BE2C (cell line): ENCODE measurements around the gene OR11H7.
A peak's percentile ranks its signal among the peaks of the same experiment; 100 is the strongest.
"Not testable (repeated sequence)": the region's sequence is repeated elsewhere in the genome, so short reads cannot be mapped to it uniquely, and the experiment has no call there.

Source experiments
- DNase-seq: peaks from one replicate; pipeline ENCODE4 v3.0.0-alpha.2; 2020
- H3K27me3 ChIP-seq: fragments of 250-450 bp; sonication (Bioruptor Pico); 2 replicates; pipeline ENCODE4 v1.5.1; 2020; ENCODE audit warnings: mild to moderate bottlenecking
- H3K36me3 ChIP-seq: fragments of 250-450 bp; sonication (Bioruptor Pico); 2 replicates; pipeline ENCODE4 v1.5.1; 2020; ENCODE audit warnings: mild to moderate bottlenecking
- H3K4me1 ChIP-seq: fragments of 250-450 bp; sonication (Bioruptor Pico); 2 replicates; pipeline ENCODE4 v1.5.1; 2020
- H3K4me3 ChIP-seq: 2 replicates; pipeline ENCODE4 v1.5.1; 2011; ENCODE audit warnings: low read depth, low read length
- H3K9me3 ChIP-seq: fragments of 250-450 bp; sonication (Bioruptor Pico); 2 replicates; pipeline ENCODE4 v1.5.1; 2020
- CTCF ChIP-seq: IDR thresholded peaks from 2 replicates; pipeline ENCODE4 v1.5.1; 2012; ENCODE audit warnings: mild to moderate bottlenecking, low read depth, low read length

OR11H7 gene

GRCh38 chr14:20209595-20209994 is 19.2 kb upstream of the OR11H7 start:
- no peak for DNase-seq
- H3K4me1 ChIP-seq = no peaks in the 10 kb centered on the region
- no peaks in the 10 kb centered on the region for H3K9me3 ChIP-seq
- H3K27me3 ChIP-seq = peaks cover 3% of the 10 kb centered on the region; the same call in 1 of the 2 replicates
- no peaks in the 10 kb centered on the region for H3K36me3 ChIP-seq
- TF ChIP-seq CTCF = no peak
- H3K4me3 ChIP-seq = no peak overlapping the region

GRCh38 chr14:20212406-20212805 is 16.4 kb upstream of the OR11H7 start:
- H3K9me3 ChIP-seq, H3K27me3 ChIP-seq, H3K4me1 ChIP-seq, DNase-seq, H3K36me3 ChIP-seq, H3K4me3 ChIP-seq: not testable (repeated sequence)

- H3K27me3 ChIP-seq = no peaks in the 10 kb centered on the region
- no peak for DNase-seq
- no peaks in the 10 kb centered on the region for H3K9me3 ChIP-seq
- no peaks in the 10 kb centered on the region for H3K4me1 ChIP-seq
- no peaks in the 10 kb centered on the region for H3K36me3 ChIP-seq
- no peak for TF ChIP-seq CTCF
- no peak overlapping the region for H3K4me3 ChIP-seq
These were observed 13.6 kb upstream of the OR11H7 start for GRCh38 chr14:20215196-20215595.

- no peak for TF ChIP-seq CTCF
- Histone ChIP-seq H3K4me3 (no peak overlapping the region), H3K4me1 (no peaks in the 10 kb centered on the region), H3K36me3 (no peaks in the 10 kb centered on the region), H3K9me3 (no peaks in the 10 kb centered on the region), H3K27me3 (no peaks in the 10 kb centered on the region)
- no peak for DNase-seq
These were observed 9.7 kb upstream of the OR11H7 start for GRCh38 chr14:20219033-20219432.

- Histone ChIP-seq H3K4me3 (no peak within 1 kb of the TSS), H3K27me3 (no peaks in the 10 kb centered on the region), H3K4me1 (no peaks in the 10 kb centered on the region), H3K36me3 (no peaks in the 10 kb centered on the region), H3K9me3 (no peaks in the 10 kb centered on the region)
- no peak for DNase-seq
- TF ChIP-seq CTCF = no peak
These were observed 5.4 kb upstream of the OR11H7 start, which contains the start of gene OR11H6 for GRCh38 chr14:20223410-20223809. OR11H6 (plus strand) TSS chr14:20223710; CDS start chr14:20223710, 0 bp downstream.

DNA sequence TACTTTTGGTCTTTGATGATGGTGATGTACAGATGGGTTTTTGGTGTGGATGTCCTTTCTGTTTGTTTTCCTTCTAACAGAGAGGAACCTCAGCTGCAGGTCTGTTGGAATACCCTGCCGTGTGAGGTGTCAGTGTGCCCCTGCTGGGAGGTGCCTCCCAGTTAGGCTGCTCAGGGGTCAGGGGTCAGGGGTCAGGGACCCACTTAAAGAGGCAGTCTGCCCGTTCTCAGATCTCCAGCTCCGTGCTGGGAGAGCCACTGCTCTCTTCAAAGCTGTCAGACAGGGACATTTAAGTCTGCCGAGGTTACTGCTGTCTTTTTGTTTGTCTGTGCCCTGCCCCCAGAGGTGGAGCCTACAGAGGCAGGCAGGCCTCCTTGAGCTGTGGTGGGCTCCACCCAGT is 6.6 kb downstream of the OR11H7 start:
- not testable (repeated sequence) for H3K4me1 ChIP-seq, H3K36me3 ChIP-seq, H3K27me3 ChIP-seq, H3K4me3 ChIP-seq, DNase-seq, H3K9me3 ChIP-seq

DNA sequence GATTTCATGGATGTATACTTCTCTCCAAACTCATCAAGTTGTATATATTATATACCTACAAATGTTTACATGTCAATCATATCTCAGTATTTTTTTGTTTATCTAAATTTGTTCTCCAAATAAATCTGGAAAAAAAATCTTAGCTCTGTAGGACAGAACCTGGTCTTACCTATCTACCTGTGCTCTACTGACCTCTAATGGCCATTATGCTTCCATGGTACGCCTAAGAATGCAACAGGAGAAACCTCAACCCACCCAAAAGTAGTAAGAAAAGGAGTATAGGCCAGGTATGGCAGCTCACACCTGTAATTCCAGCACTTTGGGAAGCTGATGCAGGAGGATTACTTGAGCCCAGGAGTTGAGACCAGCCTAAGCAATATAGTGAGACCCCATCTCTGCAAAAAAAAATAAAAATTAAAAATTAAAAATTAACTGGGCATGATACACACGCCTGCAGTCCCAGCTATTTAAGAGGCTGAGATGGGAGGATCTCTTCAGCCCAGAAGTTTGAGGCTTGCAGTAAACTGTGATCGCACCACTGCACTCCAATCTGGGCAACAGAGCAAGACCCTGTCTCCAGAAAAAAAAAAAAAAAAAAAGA is 19.0 kb downstream of the OR11H7 start:
- no peak for DNase-seq
- Histone ChIP-seq H3K27me3 (no peaks in the 10 kb centered on the region), H3K9me3 (no peaks in the 10 kb centered on the region), H3K4me1 (no peaks in the 10 kb centered on the region), H3K36me3 (no peaks in the 10 kb centered on the region), H3K4me3 (no peak overlapping the region)
- TF ChIP-seq CTCF = peak; percentile 45
